H9 (cell line): ENCODE measurements around the gene MGAT5. TPM values are rescaled to one million over a fixed set of nuclear protein-coding genes. Genes with fewer than 3 reads are reported as not detected.

Experiments
- DNase-seq: peaks from one replicate; pipeline ENCODE4 v3.0.0-alpha.2; 2017
- H2AFZ ChIP-seq: one replicate; pipeline ENCODE4 v1.6.1; 2013; ENCODE audit warnings: mild to moderate bottlenecking, low read length, control low read depth, moderate library complexity
- H2AK5ac ChIP-seq: 2 replicates; pipeline ENCODE4 v1.6.1; 2013; ENCODE audit warnings: low read length, control low read depth, mixed read lengths; ENCODE audit not compliant: insufficient read length
- H2BK120ac ChIP-seq: one replicate; pipeline ENCODE4 v1.6.1; 2013; ENCODE audit warnings: low read depth, mild to moderate bottlenecking, low read length, control low read depth, inconsistent platforms; ENCODE audit not compliant: poor library complexity, severe bottlenecking
- H2BK12ac ChIP-seq: 2 replicates; pipeline ENCODE4 v1.6.1; 2013; ENCODE audit warnings: low read length, control low read depth, mixed read lengths, low read depth; ENCODE audit not compliant: insufficient read length
- H2BK15ac ChIP-seq: 2 replicates; pipeline ENCODE4 v1.6.1; 2013; ENCODE audit warnings: low read depth, low read length, control low read depth
- H2BK20ac ChIP-seq: one replicate; pipeline ENCODE4 v1.6.1; 2013; ENCODE audit warnings: low read depth, mild to moderate bottlenecking, low read length, control low read depth, inconsistent platforms; ENCODE audit not compliant: poor library complexity, severe bottlenecking
- H2BK5ac ChIP-seq: 2 replicates; pipeline ENCODE4 v1.6.1; 2013; ENCODE audit warnings: low read length, control low read depth, mixed read lengths; ENCODE audit not compliant: insufficient read length
- H3K14ac ChIP-seq: 2 replicates; pipeline ENCODE4 v1.6.1; 2013; ENCODE audit warnings: low read length, control low read depth; ENCODE audit not compliant: insufficient read depth
- H3K18ac ChIP-seq: 2 replicates; pipeline ENCODE4 v1.6.1; 2013; ENCODE audit warnings: low read depth, mild to moderate bottlenecking, mixed read lengths, low read length, control low read depth; ENCODE audit not compliant: insufficient read length
- H3K23ac ChIP-seq: 2 replicates; pipeline ENCODE4 v1.6.1; 2013; ENCODE audit warnings: low read length, control low read depth, mixed read lengths, low read depth; ENCODE audit not compliant: insufficient read length
- H3K23me2 ChIP-seq: 2 replicates; pipeline ENCODE4 v1.6.1; 2013; ENCODE audit warnings: low read depth, mild to moderate bottlenecking, mixed read lengths, low read length, control low read depth; ENCODE audit not compliant: insufficient read length, poor library complexity, severe bottlenecking
- H3K27ac ChIP-seq: 2 replicates; pipeline ENCODE4 v1.5.1; 2013; ENCODE audit warnings: low read length, control low read depth, mixed read lengths, low read depth; ENCODE audit not compliant: insufficient read length
- H3K27me3 ChIP-seq: 2 replicates; pipeline ENCODE4 v1.6.1; 2013; ENCODE audit warnings: low read length, control low read depth, inconsistent platforms; ENCODE audit not compliant: insufficient read depth
- H3K4ac ChIP-seq: 2 replicates; pipeline ENCODE4 v1.6.1; 2013; ENCODE audit warnings: low read depth, mild to moderate bottlenecking, control low read depth, inconsistent platforms, low read length, moderate library complexity
- H3K4me1 ChIP-seq: 2 replicates; pipeline ENCODE4 v1.6.1; 2013; ENCODE audit warnings: low read length, control low read depth, inconsistent platforms; ENCODE audit not compliant: insufficient read depth
- H3K4me2 ChIP-seq: 2 replicates; pipeline ENCODE4 v1.6.1; 2013; ENCODE audit warnings: low read length, control low read depth, mixed read lengths; ENCODE audit not compliant: insufficient read length, insufficient read depth
- H3K56ac ChIP-seq: 2 replicates; pipeline ENCODE4 v1.6.1; 2013; ENCODE audit warnings: low read depth, mild to moderate bottlenecking, mixed read lengths, low read length, control low read depth; ENCODE audit not compliant: insufficient read length
- H3K79me1 ChIP-seq: 2 replicates; pipeline ENCODE4 v1.6.1; 2013; ENCODE audit warnings: low read depth, mild to moderate bottlenecking, moderate library complexity, low read length, control low read depth, inconsistent platforms; ENCODE audit not compliant: insufficient read depth, poor library complexity, severe bottlenecking
- H3K79me2 ChIP-seq: 2 replicates; pipeline ENCODE4 v1.6.1; 2013; ENCODE audit warnings: low read length, control low read depth, inconsistent platforms; ENCODE audit not compliant: insufficient read depth
- H3K9ac ChIP-seq: 2 replicates; pipeline ENCODE4 v1.6.1; 2013; ENCODE audit warnings: low read length, control low read depth, mixed read lengths; ENCODE audit not compliant: insufficient read length; ENCODE audit errors: extremely low read depth
- H3K9me3 ChIP-seq: one replicate; pipeline ENCODE4 v1.6.1; 2013; ENCODE audit warnings: low read depth, low read length, inconsistent platforms; ENCODE audit not compliant: control insufficient read depth
- H3T11ph ChIP-seq: one replicate; pipeline ENCODE4 v1.6.1; 2013; ENCODE audit warnings: mild to moderate bottlenecking, low read length, control low read depth, inconsistent platforms
- H4K20me1 ChIP-seq: one replicate; pipeline ENCODE4 v1.6.1; 2013; ENCODE audit not compliant: control insufficient read depth, insufficient read length, insufficient read depth
- H4K5ac ChIP-seq: 2 replicates; pipeline ENCODE4 v1.6.1; 2013; ENCODE audit warnings: low read depth, mild to moderate bottlenecking, mixed read lengths, low read length, control low read depth; ENCODE audit not compliant: insufficient read length
- H4K8ac ChIP-seq: replicated peaks from 2 replicates; pipeline ENCODE4 v1.6.1; 2013; ENCODE audit warnings: low read length, control low read depth, mixed read lengths, low read depth; ENCODE audit not compliant: insufficient read length
- H4K91ac ChIP-seq: 2 replicates; pipeline ENCODE4 v1.6.1; 2013; ENCODE audit warnings: low read depth, mild to moderate bottlenecking, moderate library complexity, mixed read lengths, low read length, control low read depth; ENCODE audit not compliant: insufficient read length
- H3K27ac Mint-ChIP-seq, 3 experiments: 2 replicates in 2 of 3; 3 replicates in 1 of 3; pipeline ENCODE4 v1.8.0; 2020 to 2021; ENCODE audit warnings: mixed read lengths in 3 of 3, mild to moderate bottlenecking in 1 of 3, moderate library complexity in 1 of 3
- H3K27me3 Mint-ChIP-seq: 2 replicates; pipeline ENCODE4 v1.8.0; 2021; ENCODE audit warnings: low read depth, mild to moderate bottlenecking, moderate library complexity, mixed read lengths
- H3K36me3 Mint-ChIP-seq, 3 experiments: 2 replicates in 2 of 3; 3 replicates in 1 of 3; pipeline ENCODE4 v1.8.0; 2020 to 2021; ENCODE audit warnings: low read depth in 3 of 3, mixed read lengths in 3 of 3; ENCODE audit not compliant: insufficient read depth in 1 of 3
- H3K4me1 Mint-ChIP-seq, 2 experiments: 2 replicates each; pipeline ENCODE4 v1.8.0; 2020; ENCODE audit warnings: mixed read lengths in 2 of 2
- H3K4me3 Mint-ChIP-seq, 2 experiments: 2 replicates in 1 of 2; 3 replicates in 1 of 2; pipeline ENCODE4 v1.8.0; 2020 to 2021; ENCODE audit warnings: mild to moderate bottlenecking in 2 of 2, mixed read lengths in 2 of 2, moderate library complexity in 1 of 2
- H3K9me3 Mint-ChIP-seq, 2 experiments: 2 replicates in 1 of 2; 3 replicates in 1 of 2; pipeline ENCODE4 v1.8.0; 2020; ENCODE audit warnings: mild to moderate bottlenecking in 2 of 2, mixed read lengths in 2 of 2, moderate library complexity in 1 of 2
- CTCF ChIP-seq: fragments of 200-600 bp; sonication (generic); conservative IDR thresholded peaks from 3 replicates; pipeline ENCODE4 v1.8.0; 2021; ENCODE audit warnings: antibody characterized with exemption, mild to moderate bottlenecking
- WGBS: extraction: QIAGEN DNeasy Blood & Tissue Kit; methylation state at CpG from one replicate; pipeline ENCODE4 v1.1.7; 2013; ENCODE audit warnings: missing lambda C conversion rate, low lambda C conversion rate, mixed read lengths; ENCODE audit not compliant: insufficient read length; ENCODE audit errors: extremely low coverage; 5-methylcytosine and 5-hydroxymethylcytosine counted together
- total RNA-seq: library from RNA; stranded (reverse); gene quantifications from 2 replicates; pipeline ENCODE4 v1.2.1, GENCODE V29; 2021

The MGAT5 gene
- total RNA-seq, 1 experiment from 2014 or later = 25.7 TPM

DNA sequence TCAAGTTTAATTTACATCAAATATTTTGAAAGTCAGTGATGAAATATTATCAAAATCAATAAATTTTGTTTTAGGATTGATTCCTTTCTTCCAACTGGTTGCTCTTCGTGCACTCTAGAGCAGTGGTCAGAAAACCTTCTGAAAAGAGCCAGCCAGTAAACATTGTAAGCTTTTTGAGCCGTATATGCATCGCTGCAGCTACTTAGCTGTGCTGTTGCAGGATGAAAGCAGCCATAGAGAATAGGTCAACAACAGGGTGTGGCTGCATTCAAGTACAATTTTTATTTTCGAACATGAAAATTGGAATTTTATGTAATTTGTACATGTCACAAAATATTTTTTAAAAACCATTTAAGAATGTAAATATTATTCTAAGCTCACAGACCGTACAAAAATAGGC, 94.9 kb downstream of the MGAT5 start:
- H2BK5ac ChIP-seq = no peak overlapping the region
- H2BK15ac ChIP-seq = no peak overlapping the region
- H3T11ph ChIP-seq = no peak overlapping the region
- H3K27me3 ChIP-seq = no peaks in the 10 kb centered on the region
- Mint-ChIP-seq H3K36me3 (peaks cover 0 to 4% (median 0%) of the 10 kb centered on the region in 3 experiments; a peak in 3 of 7 replicates), H3K4me3 (no peak overlapping the region), H3K27ac (no peak overlapping the region), H3K4me1 (no peaks in the 10 kb centered on the region), H3K27me3 (no peaks in the 10 kb centered on the region), H3K9me3 (no peaks in the 10 kb centered on the region)
- H4K5ac ChIP-seq = no peak overlapping the region
- no peaks in the 10 kb centered on the region for H3K23me2 ChIP-seq
- H3K79me2 ChIP-seq = no peaks in the 10 kb centered on the region
- no peak overlapping the region for H3K18ac ChIP-seq
- H3K4me2 ChIP-seq = no peak overlapping the region
- H3K27ac ChIP-seq = no peak overlapping the region
- no peak overlapping the region for H4K8ac ChIP-seq
- no peaks in the 10 kb centered on the region for H4K20me1 ChIP-seq
- H2BK120ac ChIP-seq = no peak overlapping the region
- H3K79me1 ChIP-seq = no peaks in the 10 kb centered on the region
- H3K9me3 ChIP-seq = no peaks in the 10 kb centered on the region
- H2BK12ac ChIP-seq = no peak overlapping the region
- no peak overlapping the region for H2AK5ac ChIP-seq
- H4K91ac ChIP-seq = no peak overlapping the region
- no peak overlapping the region for H3K23ac ChIP-seq
- H2BK20ac ChIP-seq = no peak overlapping the region
- no peak overlapping the region for H3K4ac ChIP-seq
- H3K4me1 ChIP-seq = no peaks in the 10 kb centered on the region
- H2AFZ ChIP-seq = no peak overlapping the region
- TF ChIP-seq CTCF = no peak
- H3K9ac ChIP-seq = no peak overlapping the region
- H3K14ac ChIP-seq = no peak overlapping the region
- WGBS = no CpG with 5 or more reads among the region's 5 CpGs
- H3K56ac ChIP-seq = no peak overlapping the region
- DNase-seq = no peak
